ENCODE results near the gene GRIP1.
"Not testable (repeated sequence)": the region's sequence is repeated elsewhere in the genome, so short reads cannot be mapped to it uniquely, and the experiment has no call there.

GRIP1 gene

GRCh38 chr12:66502911-66503310 is 176.0 kb downstream of the GRIP1 start:
- no peak for DNase-seq

- no peak for DNase-seq
Measured at GRCh38 chr12:66500841-66501240, 178.0 kb downstream of the GRIP1 start.

- DNase-seq, result no peak
Measured at GRCh38 chr12:66500091-66500490, 178.8 kb downstream of the GRIP1 start.

- DNase-seq, result no peak
Measured at GRCh38 chr12:66499000-66499399, 179.9 kb downstream of the GRIP1 start.

GRCh38 chr12:66498059-66498458 is 180.8 kb downstream of the GRIP1 start:
- not testable (repeated sequence) for DNase-seq

GRCh38 chr12:66497008-66497897 is 181.6 kb downstream of the GRIP1 start:
- DNase-seq, result no peak

- DNase-seq, result no peak
Measured at GRCh38 chr12:66496595-66496994, 182.3 kb downstream of the GRIP1 start.

- DNase-seq, result no peak
Measured at GRCh38 chr12:66495709-66496108, 183.2 kb downstream of the GRIP1 start.

GRCh38 chr12:66493819-66494218 is 185.1 kb downstream of the GRIP1 start:
- no peak for DNase-seq

- no peak for DNase-seq
Measured at GRCh38 chr12:66491853-66492252, 187.0 kb downstream of the GRIP1 start.

GRCh38 chr12:66482351-66483203 is 196.3 kb downstream of the GRIP1 start:
- no peak for DNase-seq

GRCh38 chr12:66467932-66468331 is 210.9 kb downstream of the GRIP1 start:
- peak; percentile 1 for DNase-seq

- DNase-seq, result no peak
Measured at GRCh38 chr12:66461331-66461730, 217.5 kb downstream of the GRIP1 start.

- no peak for DNase-seq
Measured at GRCh38 chr12:66459944-66460482, 218.9 kb downstream of the GRIP1 start.

GRCh38 chr12:66456612-66457011 is 222.3 kb downstream of the GRIP1 start:
- no peak for DNase-seq

GRCh38 chr12:66453844-66454243 is 225.0 kb downstream of the GRIP1 start:
- no peak for DNase-seq

GRCh38 chr12:66453120-66453519 is 225.8 kb downstream of the GRIP1 start:
- DNase-seq, result no peak

GRCh38 chr12:66449531-66449930 is 229.3 kb downstream of the GRIP1 start:
- DNase-seq, result no peak

- DNase-seq, result no peak
Measured at GRCh38 chr12:66447643-66448042, 231.2 kb downstream of the GRIP1 start.

GRCh38 chr12:66446276-66446675 is 232.6 kb downstream of the GRIP1 start:
- DNase-seq, result no peak

GRCh38 chr12:66441905-66442559 is 236.8 kb downstream of the GRIP1 start:
- DNase-seq, result no peak

- DNase-seq, result no peak
Measured at GRCh38 chr12:66438601-66439000, 240.3 kb downstream of the GRIP1 start.

- no peak for DNase-seq
Measured at GRCh38 chr12:66430106-66430505, 248.8 kb downstream of the GRIP1 start.

Data from OCI-M1 (cell line).